Measurements from ENCODE around the gene EXOSC3. TPM values are rescaled to one million over a fixed set of nuclear protein-coding genes. Genes with fewer than 3 reads are reported as not detected.

EXOSC3 gene
- total and polyA plus RNA-seq, 2 of the 8 experiments (the other 6 are each of a cell fraction or from before 2014, with no cell fraction given): 46.7 to 73.4 TPM

- Histone ChIP-seq H3K4me3 (ENCODE audit: extremely low read depth in 1 of 4, insufficient read depth in 2 of 4, low read depth in 3 of 4, low read length in 4 of 4) (no peak overlapping the region), H2BK12ac (ENCODE audit: low read depth, low read length) (no peak overlapping the region), H3K14ac (ENCODE audit: insufficient read length) (no peak overlapping the region), H3K27ac (ENCODE audit: low read depth, low read length) (no peak overlapping the region), H3K9me3 (ENCODE audit: insufficient read depth in 2 of 2, low read depth in 1 of 2, low read length in 1 of 2) (no peaks in the 10 kb centered on the region), H3K36me3 (ENCODE audit: control insufficient read depth in 2 of 4, insufficient read depth in 4 of 4, low read length in 3 of 4) (no peaks in the 10 kb centered on the region), H3K18ac (ENCODE audit: extremely low read depth, low read length) (no peak overlapping the region), H3K9ac (replicated peaks in 1 of 4; ENCODE audit: extremely low read depth in 1 of 4, low read depth in 3 of 4, low read length in 3 of 4) (no peak overlapping the region), H3K79me2 (ENCODE audit: control insufficient read depth in 1 of 2, insufficient read depth in 2 of 2, low read length in 2 of 2) (no peaks in the 10 kb centered on the region), H3K4me2 (ENCODE audit: insufficient read depth in 1 of 2, low read depth in 2 of 2, low read length in 2 of 2) (no peak overlapping the region), H3K4ac (replicated peaks; ENCODE audit: insufficient read length, low read depth, low read length) (no peak overlapping the region), H2BK120ac (replicated peaks; ENCODE audit: low read depth, low read length) (no peak overlapping the region), H3K23me2 (ENCODE audit: low read depth, low read length) (no peaks in the 10 kb centered on the region), H4K91ac (replicated peaks; ENCODE audit: insufficient read length, low read length) (no peak overlapping the region), H4K8ac (ENCODE audit: extremely low read depth, insufficient read depth, low read length) (peak overlapping the region; percentile 12; the same call in 1 of the 2 replicates), H2BK15ac (ENCODE audit: low read length) (no peak overlapping the region), H3K4me1 (replicated peaks in 1 of 4; ENCODE audit: control insufficient read depth in 3 of 4, insufficient read depth in 4 of 4, low read length in 3 of 4) (no peaks in the 10 kb centered on the region), H2BK5ac (ENCODE audit: low read depth, low read length) (no peak overlapping the region), H2AFZ (ENCODE audit: low read length) (no peak overlapping the region), H4K20me1 (replicated peaks in 1 of 2; ENCODE audit: control insufficient read depth in 1 of 2, insufficient read depth in 2 of 2, low read length in 2 of 2) (no peaks in the 10 kb centered on the region), H3K23ac (ENCODE audit: insufficient read length) (no peak overlapping the region), H2BK20ac (ENCODE audit: low read length) (no peak overlapping the region), H3K27me3 (replicated peaks in 1 of 4; ENCODE audit: control insufficient read depth in 3 of 4, extremely low read depth in 1 of 4, insufficient read depth in 3 of 4, low read length in 3 of 4) (no peaks in the 10 kb centered on the region), H3K79me1 (ENCODE audit: low read depth, low read length) (no peaks in the 10 kb centered on the region), H4K5ac (ENCODE audit: insufficient read length, low read depth, low read length) (no peak overlapping the region), H2AK5ac (ENCODE audit: low read depth, low read length) (no peak overlapping the region), H3K56ac (replicated peaks; ENCODE audit: insufficient read length, low read depth, low read length) (no peak overlapping the region)
- TF ChIP-seq RXRA (IDR thresholded peaks at IDR 0.05; ENCODE audit: insufficient read depth, low read depth, low read length): no peak
- TF ChIP-seq CTCF (IDR thresholded peaks at IDR 0.05; ENCODE audit: control extremely low read depth in 1 of 3, insufficient read depth in 1 of 3, low read depth in 1 of 3, low read length in 3 of 3): no peak
- no peak for TF ChIP-seq YY1 (IDR thresholded peaks at IDR 0.05; ENCODE audit: low read depth, low read length)
- TF ChIP-seq BCL11A (IDR thresholded peaks at IDR 0.05; ENCODE audit: low read depth in 2 of 2, low read length in 2 of 2): no peak
- TF ChIP-seq SIN3A (conservative IDR thresholded peaks at IDR 0.05 in 1 of 2, IDR thresholded peaks at IDR 0.05 in 1 of 2; ENCODE audit: low read depth in 1 of 2, low read length in 2 of 2): no peak
- TF ChIP-seq GABPA (IDR thresholded peaks at IDR 0.05; ENCODE audit: borderline replicate concordance, insufficient read depth, low read length): no peak
- ChIA-PET POLR2A (ENCODE audit: partially characterized antibody) (no interaction called here), CTCF (ENCODE audit: partially characterized antibody) (interaction anchor here (0.6 to 1.2 kb wide), 5 partner anchors 13 to 86 kb away, joined by 3 read pairs; no protein-coding TSS in a partner anchor)
- FAIRE-seq (no peak), DNase-seq (ENCODE audit: low read depth in 1 of 2, low spot score in 2 of 2) (no peak)
- WGBS, 2 experiments (ENCODE audit: extremely low coverage in 1 of 2, insufficient coverage in 1 of 2, insufficient read length in 1 of 2, insufficient replicate concordance in 2 of 2, low coverage in 1 of 2, low lambda C conversion rate in 2 of 2, missing lambda C conversion rate in 1 of 2): 85% methylated on average over 8 of the region's 8 CpGs; no CpG with 5 or more reads in 1 of the 2 experiments
Observed at GRCh38 chr9:37745970-37746369, 38.9 kb downstream of the EXOSC3 start.
